Suprapubic skin (tissue), 4 donors: Measurements from ENCODE around the gene PPARGC1A.

Experiments
- CTCF ChIP-seq, 2 donors: fragments of 200-600 bp in 1 of 2; fragments of 450-650 bp in 1 of 2; sonication (generic) in 1 of 2; IDR thresholded peaks; one replicate each; pipeline ENCODE4 v1.5.1; 2016 to 2019; ENCODE audit warnings: antibody characterized with exemption in 2 of 2, mild to moderate bottlenecking in 1 of 2, moderate library complexity in 1 of 2
- POLR2A ChIP-seq, 2 donors: fragments of 450-650 bp; IDR thresholded peaks; one replicate each; pipeline ENCODE4 v1.6.1; 2017; ENCODE audit warnings: antibody characterized with exemption in 2 of 2, mild to moderate bottlenecking in 2 of 2, moderate library complexity in 2 of 2
- POLR2AphosphoS5 ChIP-seq, 3 donors: sonication (generic); formaldehyde crosslinking; IDR thresholded peaks; one replicate each; pipeline ENCODE4 v1.6.1; 2017; ENCODE audit warnings: antibody characterized with exemption in 3 of 3

DNA sequence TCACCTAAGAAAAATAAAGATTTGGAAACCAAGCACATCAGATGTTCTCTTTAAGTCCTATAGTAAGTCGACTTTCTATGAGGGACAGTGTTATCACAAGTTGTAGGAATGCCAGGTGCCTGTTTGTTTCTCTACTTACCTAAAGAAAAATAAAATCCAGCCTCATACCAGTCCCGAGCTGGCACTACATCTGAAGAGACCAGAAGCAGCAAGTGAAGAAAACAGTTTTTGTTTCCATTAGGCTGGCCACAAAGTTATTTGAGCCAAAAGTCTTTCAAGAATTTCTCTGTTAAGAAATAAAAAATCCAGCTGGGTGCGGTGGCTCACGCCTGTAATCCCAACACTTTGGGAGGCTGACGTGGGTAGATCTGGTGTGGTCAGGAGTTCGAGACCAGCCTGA lies 10.8 kb upstream of the PPARGC1A start:
- TF ChIP-seq POLR2AphosphoS5 (IDR thresholded peaks at IDR 0.05), result no peak
- TF ChIP-seq POLR2A (IDR thresholded peaks at IDR 0.05), result no peak
- TF ChIP-seq CTCF (IDR thresholded peaks at IDR 0.05), result no peak
